EH (cell line): ENCODE measurements around the gene FMO4.
"Not testable (repeated sequence)": the region's sequence is repeated elsewhere in the genome, so short reads cannot be mapped to it uniquely, and the experiment has no call there.

Source experiments
- DNase-seq: peaks from one replicate; pipeline ENCODE4 v3.0.0-alpha.2; 2015; ENCODE audit warnings: low read depth

FMO4 gene

GRCh38 chr1:171334024-171334640 is 20.1 kb downstream of the FMO4 start:
- DNase-seq = no peak

- no peak for DNase-seq
These were observed 22.0 kb downstream of the FMO4 start for GRCh38 chr1:171335964-171336363.

- DNase-seq = not testable (repeated sequence)
These were observed 25.4 kb downstream of the FMO4 start for GRCh38 chr1:171339345-171339744.

GRCh38 chr1:171343727-171344472 is 29.9 kb downstream of the FMO4 start:
- no peak for DNase-seq

GRCh38 chr1:171344473-171344820 is 30.5 kb downstream of the FMO4 start:
- peak; percentile 6 for DNase-seq

GRCh38 chr1:171345536-171345935 is 31.6 kb downstream of the FMO4 start:
- DNase-seq = peak; percentile 9

- peak; percentile 4 for DNase-seq
These were observed 32.9 kb downstream of the FMO4 start for GRCh38 chr1:171346881-171347280.

- no peak for DNase-seq
These were observed 36.6 kb downstream of the FMO4 start for GRCh38 chr1:171350594-171350993.

- no peak for DNase-seq
These were observed 38.0 kb downstream of the FMO4 start for GRCh38 chr1:171351961-171352360.

GRCh38 chr1:171352554-171352953 is 38.6 kb downstream of the FMO4 start:
- DNase-seq = no peak

- DNase-seq = peak; percentile 41
These were observed 41.7 kb downstream of the FMO4 start for GRCh38 chr1:171355727-171356126.

- DNase-seq = no peak
These were observed 43.2 kb downstream of the FMO4 start for GRCh38 chr1:171357179-171357578.

GRCh38 chr1:171359355-171359648 is 45.3 kb downstream of the FMO4 start:
- DNase-seq = not testable (repeated sequence)

GRCh38 chr1:171359731-171360527 is 45.9 kb downstream of the FMO4 start:
- peak; percentile 12 for DNase-seq

- no peak for DNase-seq
These were observed 52.1 kb downstream of the FMO4 start for GRCh38 chr1:171366085-171366484.

GRCh38 chr1:171366816-171367215 is 52.8 kb downstream of the FMO4 start:
- DNase-seq = no peak

GRCh38 chr1:171367436-171367835 is 53.5 kb downstream of the FMO4 start:
- no peak for DNase-seq

GRCh38 chr1:171372418-171373084 is 58.6 kb downstream of the FMO4 start:
- DNase-seq = no peak

GRCh38 chr1:171373357-171374122 is 59.6 kb downstream of the FMO4 start:
- DNase-seq = not testable (repeated sequence)

GRCh38 chr1:171379846-171380245 is 65.9 kb downstream of the FMO4 start:
- no peak for DNase-seq

GRCh38 chr1:171381866-171382210 is 67.9 kb downstream of the FMO4 start:
- DNase-seq = no peak

GRCh38 chr1:171384496-171384895 is 70.5 kb downstream of the FMO4 start:
- no peak for DNase-seq
